VCaP (cell line): ENCODE measurements around the gene CATSPER1.

ENCODE experiments used
- H3K27ac ChIP-seq: fragments of 450-650 bp; 2 replicates; pipeline ENCODE4 v1.5.1; 2017
- TF ChIP-seq, protein P1 (sequence below): fragments of 450-650 bp; conservative IDR thresholded peaks from 2 replicates; pipeline ENCODE4 v1.5.1; 2017; ENCODE audit warnings: mild to moderate bottlenecking, moderate library complexity

CATSPER1 gene

DNA sequence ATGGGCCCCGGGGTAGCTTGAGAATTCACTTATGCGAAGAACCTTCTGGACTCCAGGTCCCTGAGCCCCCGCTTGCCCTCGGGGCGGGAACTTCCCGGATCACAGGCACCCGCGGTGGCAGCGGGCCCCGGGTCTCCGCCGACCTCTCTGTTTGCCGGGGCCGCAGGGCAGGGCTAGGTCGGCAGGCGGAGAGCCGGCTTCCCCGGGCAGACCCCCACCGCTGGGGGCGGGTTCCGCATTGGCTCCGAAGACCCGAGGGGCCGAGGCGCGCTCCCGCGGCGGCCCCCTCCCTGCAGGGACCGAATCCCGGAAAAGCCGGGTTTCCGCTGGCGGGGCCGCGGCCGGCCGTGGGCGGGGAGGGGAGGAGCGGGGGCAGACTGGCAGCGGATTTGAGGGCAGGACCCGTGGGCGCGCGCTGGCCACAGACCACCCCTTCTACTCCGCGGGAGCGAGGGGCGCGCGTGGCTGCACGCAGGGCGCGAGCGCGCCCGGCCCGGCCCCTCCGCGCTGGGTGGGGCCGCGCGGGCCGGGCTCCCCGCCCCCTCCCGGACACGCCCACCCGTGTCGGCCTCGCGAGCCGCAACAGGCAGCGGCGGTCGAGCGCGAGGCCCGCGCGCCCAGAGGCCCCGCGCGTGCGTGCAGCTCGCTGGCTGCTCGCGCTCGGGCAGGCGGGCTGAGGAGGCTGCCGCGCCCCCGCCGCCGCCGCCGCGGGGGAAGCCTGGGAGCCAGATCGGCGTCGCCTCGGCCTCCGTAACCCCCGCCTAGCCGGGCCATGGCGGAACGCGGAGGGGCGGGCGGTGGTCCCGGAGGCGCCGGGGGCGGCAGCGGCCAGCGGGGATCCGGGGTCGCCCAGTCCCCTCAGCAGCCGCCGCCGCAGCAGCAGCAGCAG, 43.7 kb upstream of the CATSPER1 start, which contains the start of gene PACS1:
Gene PACS1, plus strand, starts transcription at position 558 of the 889 bp plus-strand sequence. Its CDS starts 215 bp downstream, at position 773.
- TF ChIP-seq, protein P1, sequence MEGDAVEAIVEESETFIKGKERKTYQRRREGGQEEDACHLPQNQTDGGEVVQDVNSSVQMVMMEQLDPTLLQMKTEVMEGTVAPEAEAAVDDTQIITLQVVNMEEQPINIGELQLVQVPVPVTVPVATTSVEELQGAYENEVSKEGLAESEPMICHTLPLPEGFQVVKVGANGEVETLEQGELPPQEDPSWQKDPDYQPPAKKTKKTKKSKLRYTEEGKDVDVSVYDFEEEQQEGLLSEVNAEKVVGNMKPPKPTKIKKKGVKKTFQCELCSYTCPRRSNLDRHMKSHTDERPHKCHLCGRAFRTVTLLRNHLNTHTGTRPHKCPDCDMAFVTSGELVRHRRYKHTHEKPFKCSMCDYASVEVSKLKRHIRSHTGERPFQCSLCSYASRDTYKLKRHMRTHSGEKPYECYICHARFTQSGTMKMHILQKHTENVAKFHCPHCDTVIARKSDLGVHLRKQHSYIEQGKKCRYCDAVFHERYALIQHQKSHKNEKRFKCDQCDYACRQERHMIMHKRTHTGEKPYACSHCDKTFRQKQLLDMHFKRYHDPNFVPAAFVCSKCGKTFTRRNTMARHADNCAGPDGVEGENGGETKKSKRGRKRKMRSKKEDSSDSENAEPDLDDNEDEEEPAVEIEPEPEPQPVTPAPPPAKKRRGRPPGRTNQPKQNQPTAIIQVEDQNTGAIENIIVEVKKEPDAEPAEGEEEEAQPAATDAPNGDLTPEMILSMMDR: no peak
- peak within 1 kb of the TSS; percentile 93 for H3K27ac ChIP-seq

DNA sequence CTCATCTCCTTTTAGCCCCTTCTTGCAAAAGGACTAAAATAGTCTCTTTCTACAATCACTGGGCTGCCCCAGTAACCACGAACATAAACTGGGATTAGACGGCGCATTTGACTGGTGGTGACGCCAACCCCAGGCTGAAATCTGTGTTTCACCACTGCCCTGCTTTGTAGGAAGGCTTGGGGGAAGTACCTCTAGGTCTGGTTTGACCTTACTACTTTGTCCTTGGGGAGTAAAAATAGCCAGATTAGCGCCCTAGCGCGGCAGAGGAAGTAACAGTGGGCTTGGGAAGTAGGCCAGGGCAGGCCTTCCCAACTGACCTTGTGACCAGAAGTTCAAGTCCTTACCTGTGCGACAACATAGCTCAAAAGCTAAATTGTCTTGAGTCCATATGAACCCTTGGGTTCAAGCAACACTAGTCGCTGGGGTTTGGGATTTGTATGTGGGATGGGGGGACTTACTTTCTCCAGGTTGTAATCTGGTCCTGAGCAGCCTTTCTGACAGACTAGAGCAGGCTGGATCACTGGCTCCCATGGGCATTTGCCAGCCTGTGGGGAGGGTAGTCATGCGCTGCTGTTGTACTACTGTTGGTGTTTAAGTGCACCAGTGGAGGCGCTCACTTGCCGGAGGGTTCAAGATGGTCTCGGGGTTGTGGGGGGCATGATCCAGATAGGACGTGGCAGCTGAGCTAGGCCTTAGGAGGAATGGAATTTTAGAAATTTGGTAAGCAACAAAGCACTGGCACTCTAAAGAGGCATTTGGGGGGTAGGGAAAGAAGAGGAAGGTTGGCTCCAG, 42.8 kb upstream of the CATSPER1 start:
- peak overlapping the region; percentile 93 for H3K27ac ChIP-seq
- TF ChIP-seq, protein P1: no peak; the same call in 1 of the 2 replicates

DNA sequence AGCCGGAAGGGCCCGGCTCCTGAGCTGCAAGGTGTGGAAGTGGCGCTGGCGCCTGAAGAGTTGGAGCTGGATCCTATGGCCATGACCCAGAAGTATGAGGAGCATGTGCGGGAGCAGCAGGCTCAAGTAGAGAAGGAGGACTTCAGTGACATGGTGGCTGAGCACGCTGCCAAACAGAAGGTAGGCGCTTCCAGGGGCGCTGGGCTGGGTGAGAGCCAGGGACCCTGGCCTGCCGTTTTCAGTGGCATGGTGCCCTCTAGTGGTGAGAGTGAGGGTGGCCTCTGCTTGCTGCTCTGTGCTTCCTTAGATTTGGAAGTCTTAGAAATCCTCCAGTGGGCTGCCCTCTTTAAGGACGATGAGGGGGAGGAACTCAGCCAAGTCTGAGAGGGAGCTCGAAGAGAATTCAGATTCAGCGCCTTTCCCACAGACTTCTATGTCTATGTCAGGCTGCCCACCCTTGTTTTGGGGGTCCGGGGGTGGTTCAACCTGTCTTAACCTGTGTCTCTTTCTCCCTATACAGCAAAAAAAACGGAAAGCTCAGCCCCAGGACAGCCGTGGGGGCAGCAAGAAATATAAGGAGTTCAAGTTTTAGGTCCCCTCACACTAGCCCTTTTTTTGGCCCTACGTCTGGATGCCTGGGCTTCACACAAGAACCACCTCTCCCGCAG, 42.0 kb upstream of the CATSPER1 start:
- TF ChIP-seq, protein P1: peak; percentile 100
- H3K27ac ChIP-seq: peak overlapping the region; percentile 93

DNA sequence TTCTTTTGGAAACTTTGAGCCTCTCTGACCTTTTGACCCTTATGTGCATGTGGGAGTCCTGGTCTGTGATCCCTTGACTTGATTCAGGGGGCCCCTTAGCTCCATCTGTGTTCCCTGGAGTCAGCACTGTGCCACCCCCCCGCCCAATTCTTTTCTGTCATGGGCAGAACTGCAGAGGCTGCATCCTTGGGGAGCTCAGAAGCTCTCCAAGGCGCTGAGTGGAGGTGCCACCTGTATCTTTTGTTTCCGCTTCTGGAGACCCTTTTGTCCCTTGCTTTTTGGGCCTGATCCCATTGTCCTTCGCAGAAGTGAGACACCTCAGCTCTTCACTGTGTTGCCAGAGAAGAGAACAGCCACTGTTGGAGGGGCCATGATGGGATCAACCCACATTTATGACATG, 41.4 kb upstream of the CATSPER1 start:
- peak overlapping the region; percentile 93; the same call in 1 of the 2 replicates for H3K27ac ChIP-seq
- TF ChIP-seq, protein P1: no peak

DNA sequence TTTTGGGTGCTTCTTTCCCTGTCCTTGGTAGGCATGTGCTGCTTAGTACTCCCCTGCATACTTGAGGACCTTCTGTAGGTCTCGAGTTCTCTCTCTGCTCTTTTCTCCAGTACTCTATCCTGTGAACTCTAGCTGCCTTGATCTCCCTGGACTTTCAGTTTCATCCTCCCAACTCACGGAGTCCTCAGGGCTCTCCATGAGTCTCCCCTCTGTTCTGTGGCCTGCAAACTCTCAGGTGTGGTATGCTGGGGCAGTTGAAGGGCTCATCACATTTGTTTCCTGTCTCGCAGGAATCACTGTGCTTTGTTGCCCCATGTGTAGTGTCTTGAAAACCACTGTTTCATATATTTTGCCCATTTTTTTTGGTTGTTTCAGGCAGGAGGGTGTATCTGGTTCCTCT, 40.5 kb upstream of the CATSPER1 start:
- H3K27ac ChIP-seq: peak overlapping the region; percentile 93; the same call in 1 of the 2 replicates
- TF ChIP-seq, protein P1: no peak

DNA sequence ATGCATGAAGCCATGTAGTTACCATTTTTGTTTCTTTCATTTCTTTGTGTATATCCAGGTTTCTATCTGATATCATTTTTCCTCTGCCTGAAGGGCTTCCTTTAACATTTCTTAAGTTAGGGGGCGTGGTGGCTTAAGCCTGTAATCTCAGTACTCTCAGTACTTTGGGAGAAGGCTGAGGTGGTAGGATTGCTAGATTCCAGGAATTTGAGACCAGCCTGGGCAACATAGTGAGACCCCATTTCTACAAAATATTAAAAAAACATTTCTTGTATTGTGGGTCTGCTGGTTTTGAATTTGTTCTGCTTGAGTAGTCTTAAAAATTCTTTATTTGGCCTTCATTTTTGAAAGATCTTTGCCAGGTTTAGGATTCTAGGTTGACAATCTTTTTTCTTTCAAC, 38.3 kb upstream of the CATSPER1 start:
- TF ChIP-seq, protein P1: no peak
- H3K27ac ChIP-seq: no peak overlapping the region
